MM.1S (cell line): ENCODE data around the gene CCR5AS.

ENCODE experiments used
- DNase-seq: peaks from one replicate; pipeline ENCODE4 v3.0.0-alpha.2; 2015
- H2AFZ ChIP-seq: fragments of 300-600 bp; sonication (generic); 2 replicates; pipeline ENCODE4 v1.6.0; 2016; ENCODE audit warnings: antibody characterized with exemption, low read length
- H3F3A ChIP-seq: fragments of 300-600 bp; sonication (generic); 2 replicates; pipeline ENCODE4 v1.6.1; 2016; ENCODE audit warnings: mild to moderate bottlenecking, antibody characterized with exemption, low read length, moderate library complexity, mixed read lengths; ENCODE audit not compliant: insufficient read depth
- H3K27ac ChIP-seq: fragments of 300-600 bp; sonication (generic); 2 replicates; pipeline ENCODE4 v1.5.1; 2016; ENCODE audit warnings: mild to moderate bottlenecking, low read length
- H3K27me3 ChIP-seq: fragments of 300-600 bp; sonication (generic); replicated peaks from 2 replicates; pipeline ENCODE4 v1.6.0; 2016; ENCODE audit warnings: low read length; ENCODE audit not compliant: insufficient read depth
- H3K36me3 ChIP-seq: fragments of 300-600 bp; sonication (generic); replicated peaks from 2 replicates; pipeline ENCODE4 v1.6.1; 2016; ENCODE audit warnings: mild to moderate bottlenecking, low read length, mixed read lengths; ENCODE audit not compliant: insufficient read depth
- H3K4me1 ChIP-seq: fragments of 300-600 bp; sonication (generic); 2 replicates; pipeline ENCODE4 v1.6.1; 2016; ENCODE audit warnings: low read length, mixed read lengths
- H3K4me2 ChIP-seq: fragments of 300-600 bp; sonication (generic); 2 replicates; pipeline ENCODE4 v1.6.0; 2016; ENCODE audit warnings: low read depth, low read length
- H3K4me3 ChIP-seq: fragments of 300-600 bp; sonication (generic); 2 replicates; pipeline ENCODE4 v1.5.1; 2016; ENCODE audit warnings: low read length, mixed read lengths
- H3K79me2 ChIP-seq: fragments of 300-600 bp; sonication (generic); 2 replicates; pipeline ENCODE4 v1.6.1; 2016; ENCODE audit warnings: mixed run types, low read length, mixed read lengths
- H3K9ac ChIP-seq: fragments of 300-600 bp; sonication (generic); 2 replicates; pipeline ENCODE4 v1.6.1; 2016; ENCODE audit warnings: low read length, mixed read lengths
- H3K9me2 ChIP-seq: fragments of 300-600 bp; sonication (generic); replicated peaks from 2 replicates; pipeline ENCODE4 v1.6.1; 2016; ENCODE audit warnings: mild to moderate bottlenecking, low read length, mixed read lengths; ENCODE audit not compliant: insufficient read depth
- H3K9me3 ChIP-seq: fragments of 300-600 bp; sonication (generic); replicated peaks from 2 replicates; pipeline ENCODE4 v1.6.1; 2016; ENCODE audit warnings: mild to moderate bottlenecking, low read length, mixed read lengths; ENCODE audit not compliant: insufficient read depth
- H4K20me1 ChIP-seq: fragments of 300-600 bp; sonication (generic); 2 replicates; pipeline ENCODE4 v1.6.1; 2016; ENCODE audit warnings: mild to moderate bottlenecking, low read length, moderate library complexity, mixed read lengths; ENCODE audit not compliant: insufficient read depth
- CTCF ChIP-seq: fragments of 300-600 bp; sonication (generic); IDR thresholded peaks from 2 replicates; pipeline ENCODE4 v1.5.1; 2016; ENCODE audit warnings: antibody characterized with exemption, low read length, mixed read lengths
- EZH2 ChIP-seq: fragments of 300-600 bp; sonication (generic); optimal IDR thresholded peaks from 2 replicates; pipeline ENCODE3; 2017; ENCODE audit warnings: low read depth, mild to moderate bottlenecking, antibody characterized with exemption, low read length, mixed read lengths
- EZH2phosphoT487 ChIP-seq: fragments of 300-600 bp; sonication (generic); IDR thresholded peaks from 2 replicates; pipeline ENCODE4 v1.6.1; 2018; ENCODE audit warnings: antibody characterized with exemption, low read length

CCR5AS gene

GRCh38 chr3:46359733-46360493, 47.0 kb downstream of the CCR5AS start:
- Histone ChIP-seq H3K27ac (no peak overlapping the region), H3K9ac (no peak overlapping the region), H3K79me2 (peaks cover 11% of the 10 kb centered on the region; the same call in 1 of the 2 replicates), H3K4me2 (no peak overlapping the region), H3K9me2 (no peaks in the 10 kb centered on the region), H3F3A (no peaks in the 10 kb centered on the region), H3K27me3 (no peaks in the 10 kb centered on the region), H3K36me3 (no peaks in the 10 kb centered on the region), H3K4me1 (peaks cover 35% of the 10 kb centered on the region), H4K20me1 (no peaks in the 10 kb centered on the region), H3K9me3 (no peaks in the 10 kb centered on the region), H2AFZ (no peak overlapping the region), H3K4me3 (no peak overlapping the region)
- DNase-seq: no peak
- TF ChIP-seq EZH2 (no peak), EZH2phosphoT487 (no peak), CTCF (no peak)

GRCh38 chr3:46358466-46358865, 48.4 kb downstream of the CCR5AS start:
- 0 out of 2 replicates have a peak, but pooled peaks cover 3% of the 10 kb centered on the region for H3F3A ChIP-seq
- peaks cover 17% of the 10 kb centered on the region; the same call in 1 of the 2 replicates for H3K79me2 ChIP-seq
- H2AFZ ChIP-seq: no peak overlapping the region
- H3K27me3 ChIP-seq: no peaks in the 10 kb centered on the region
- no peaks in the 10 kb centered on the region for H4K20me1 ChIP-seq
- TF ChIP-seq EZH2: no peak
- TF ChIP-seq CTCF: no peak
- TF ChIP-seq EZH2phosphoT487: no peak
- H3K36me3 ChIP-seq: no peaks in the 10 kb centered on the region
- H3K4me2 ChIP-seq: no peak overlapping the region
- H3K27ac ChIP-seq: no peak overlapping the region
- H3K9me2 ChIP-seq: no peaks in the 10 kb centered on the region
- no peak overlapping the region for H3K4me3 ChIP-seq
- DNase-seq: no peak
- no peak overlapping the region for H3K9ac ChIP-seq
- H3K4me1 ChIP-seq: peaks cover 50% of the 10 kb centered on the region
- no peaks in the 10 kb centered on the region for H3K9me3 ChIP-seq

- Histone ChIP-seq H3K9ac (no peak overlapping the region), H3F3A (0 out of 2 replicates have a peak, but pooled peaks cover 5% of the 10 kb centered on the region), H3K9me3 (no peaks in the 10 kb centered on the region), H3K4me1 (peaks cover 61% of the 10 kb centered on the region), H3K27ac (no peak overlapping the region), H3K27me3 (no peaks in the 10 kb centered on the region), H3K4me2 (no peak overlapping the region), H3K4me3 (no peak overlapping the region), H4K20me1 (no peaks in the 10 kb centered on the region), H3K36me3 (no peaks in the 10 kb centered on the region), H2AFZ (no peak overlapping the region), H3K79me2 (peaks cover 17% of the 10 kb centered on the region; the same call in 1 of the 2 replicates), H3K9me2 (no peaks in the 10 kb centered on the region)
- DNase-seq: no peak
- TF ChIP-seq EZH2phosphoT487 (no peak), EZH2 (no peak)
These were observed 50.0 kb downstream of the CCR5AS start for GRCh38 chr3:46356909-46357308.

- Histone ChIP-seq H3K79me2 (peaks cover 17% of the 10 kb centered on the region; the same call in 1 of the 2 replicates), H3K9me3 (no peaks in the 10 kb centered on the region), H3K9me2 (no peaks in the 10 kb centered on the region), H3K4me1 (peaks cover 61% of the 10 kb centered on the region), H3K36me3 (no peaks in the 10 kb centered on the region), H3K27ac (no peak overlapping the region), H3K4me3 (no peak overlapping the region), H2AFZ (no peak overlapping the region), H3K27me3 (no peaks in the 10 kb centered on the region), H3K4me2 (no peak overlapping the region), H3K9ac (no peak overlapping the region), H3F3A (peaks cover 12% of the 10 kb centered on the region), H4K20me1 (no peaks in the 10 kb centered on the region)
- no peak for DNase-seq
- no peak for TF ChIP-seq EZH2phosphoT487
- no peak for TF ChIP-seq CTCF
- TF ChIP-seq EZH2: no peak
These were observed 50.6 kb downstream of the CCR5AS start for GRCh38 chr3:46356276-46356675.
